OCI-M1 (cell line): Measurements from ENCODE around the gene BLNK.
"Not testable (repeated sequence)": the region's sequence is repeated elsewhere in the genome, so short reads cannot be mapped to it uniquely, and the experiment has no call there.

ENCODE experiments used
- DNase-seq: peaks from one replicate; lab custom pipeline; 2025; lab: John Stamatoyannopoulos, UW

Gene BLNK

GRCh38 chr10:96271016-96271815 lies at the start of gene BLNK:
BLNK (minus strand) TSS chr10:96271569; CDS start chr10:96271398, 171 bp downstream.
- DNase-seq = peak; percentile 65

GRCh38 chr10:96319754-96320474 lies 48.5 kb upstream of the BLNK start:
- peak; percentile 34 for DNase-seq

GRCh38 chr10:96317067-96317833 lies 45.9 kb upstream of the BLNK start:
- no peak for DNase-seq

GRCh38 chr10:96313344-96313743 lies 42.0 kb upstream of the BLNK start:
- DNase-seq = no peak

- no peak for DNase-seq
These were observed 39.9 kb upstream of the BLNK start for GRCh38 chr10:96311180-96311715.

GRCh38 chr10:96310321-96310669 lies 38.9 kb upstream of the BLNK start:
- DNase-seq = no peak

GRCh38 chr10:96309628-96310320 lies 38.4 kb upstream of the BLNK start:
- no peak for DNase-seq

GRCh38 chr10:96308854-96309253 lies 37.5 kb upstream of the BLNK start:
- not testable (repeated sequence) for DNase-seq

- DNase-seq = no peak
These were observed 35.1 kb upstream of the BLNK start for GRCh38 chr10:96306516-96306915.

- no peak for DNase-seq
These were observed 33.6 kb upstream of the BLNK start for GRCh38 chr10:96305019-96305418.

- no peak for DNase-seq
These were observed 32.9 kb upstream of the BLNK start, which contains the start of gene DNTT for GRCh38 chr10:96304230-96304629. DNTT (plus strand) TSS chr10:96304434; CDS start chr10:96304498, 64 bp downstream.

- no peak for DNase-seq
These were observed 30.2 kb upstream of the BLNK start for GRCh38 chr10:96301616-96302015.

- peak; percentile 14 for DNase-seq
These were observed 28.0 kb upstream of the BLNK start for GRCh38 chr10:96299383-96299782.

- DNase-seq = no peak
These were observed 27.0 kb upstream of the BLNK start for GRCh38 chr10:96298362-96298761.

- DNase-seq = no peak
These were observed 26.1 kb upstream of the BLNK start for GRCh38 chr10:96297486-96297885.

GRCh38 chr10:96295475-96295874 lies 24.1 kb upstream of the BLNK start:
- no peak for DNase-seq

GRCh38 chr10:96292971-96293920 lies 21.9 kb upstream of the BLNK start:
- DNase-seq = peak; percentile 75

GRCh38 chr10:96290368-96291133 lies 19.2 kb upstream of the BLNK start:
- DNase-seq = no peak

GRCh38 chr10:96289218-96289910 lies 18.0 kb upstream of the BLNK start:
- DNase-seq = no peak
